Subcutaneous abdominal adipose tissue (tissue), 5 donors: ENCODE measurements around the gene MCF2L2.

Experiments
- H3K27ac ChIP-seq: one replicate; pipeline ENCODE4 v1.7.0; 2013; ENCODE audit warnings: low read depth, mild to moderate bottlenecking, inconsistent platforms, low read length, moderate library complexity
- H3K27me3 ChIP-seq, 5 donors: one replicate each; pipeline ENCODE4 v1.7.0; 2013; ENCODE audit warnings: low read length in 5 of 5, inconsistent platforms in 1 of 5; ENCODE audit not compliant: control insufficient read depth in 5 of 5, insufficient read depth in 4 of 5
- H3K36me3 ChIP-seq, 5 donors: one replicate each; pipeline ENCODE4 v1.7.0; 2013; ENCODE audit warnings: low read length in 5 of 5; ENCODE audit not compliant: control insufficient read depth in 5 of 5, insufficient read depth in 5 of 5
- H3K4me1 ChIP-seq, 5 donors: one replicate each; pipeline ENCODE4 v1.7.0; 2013; ENCODE audit warnings: low read length in 5 of 5, mild to moderate bottlenecking in 3 of 5, moderate library complexity in 1 of 5; ENCODE audit not compliant: control insufficient read depth in 5 of 5, insufficient read depth in 5 of 5
- H3K4me3 ChIP-seq, 5 donors: one replicate each; pipeline ENCODE4 v1.7.0; 2013; ENCODE audit warnings: low read length in 5 of 5, low read depth in 1 of 5
- H3K9ac ChIP-seq, 5 donors: one replicate each; pipeline ENCODE4 v1.7.0; 2013; ENCODE audit warnings: low read length in 5 of 5, mild to moderate bottlenecking in 4 of 5, moderate library complexity in 3 of 5
- H3K9me3 ChIP-seq, 5 donors: one replicate each; pipeline ENCODE4 v1.7.0; 2013; ENCODE audit warnings: low read length in 5 of 5; ENCODE audit not compliant: control insufficient read depth in 5 of 5
- donor health status: healthy.
- donor health status: healthy.
- donor health status: healthy.
- donor health status: healthy.
- donor health status: healthy.

Gene MCF2L2

DNA sequence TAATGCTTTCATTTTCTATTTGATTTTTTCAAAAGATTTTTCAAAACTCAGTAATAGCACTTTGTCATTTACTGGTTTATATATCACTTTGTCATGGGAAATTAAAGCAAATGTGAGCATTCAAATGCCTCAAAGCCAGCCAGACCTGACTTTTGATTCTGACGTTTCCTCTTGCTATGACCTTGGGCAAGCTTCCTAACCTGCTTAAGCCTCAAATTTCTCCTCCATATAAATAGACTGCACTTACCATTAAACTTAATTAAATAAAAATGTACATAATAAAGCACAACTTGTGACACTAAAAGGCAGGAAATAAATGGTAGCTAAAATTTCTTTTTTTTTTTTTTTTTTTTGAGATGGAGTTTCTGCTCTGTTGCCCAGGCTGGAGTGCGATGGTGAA is 19.2 kb downstream of the MCF2L2 start:
- Histone ChIP-seq H3K4me3 (no peak overlapping the region), H3K9me3 (no peaks in the 10 kb centered on the region), H3K27me3 (no peaks in the 10 kb centered on the region), H3K36me3 (no peaks in the 10 kb centered on the region), H3K9ac (no peak overlapping the region), H3K27ac (no peak overlapping the region), H3K4me1 (no peaks in the 10 kb centered on the region)

DNA sequence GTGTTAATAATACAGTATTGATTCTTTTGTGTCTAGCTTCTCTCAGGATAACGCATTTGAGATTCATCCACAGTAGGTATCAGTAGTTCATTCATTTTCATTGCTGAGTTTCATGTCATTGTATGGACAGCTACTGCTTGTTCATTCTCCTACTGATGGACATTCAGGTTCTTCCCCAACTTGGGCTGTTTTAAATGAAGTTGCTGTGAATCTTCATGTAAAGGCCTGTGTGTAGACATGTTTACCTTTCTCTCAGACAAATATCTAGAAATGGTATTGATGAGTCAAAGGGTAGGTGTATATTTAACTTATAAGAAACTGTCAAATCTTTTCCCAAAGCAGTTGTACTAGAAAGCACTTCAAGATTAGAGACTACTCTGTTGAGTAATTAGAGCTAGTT is 26.7 kb downstream of the MCF2L2 start:
- no peaks in the 10 kb centered on the region for H3K9me3 ChIP-seq
- no peaks in the 10 kb centered on the region for H3K27me3 ChIP-seq
- H3K9ac ChIP-seq = no peak overlapping the region
- H3K36me3 ChIP-seq = no peaks in the 10 kb centered on the region
- no peak overlapping the region for H3K27ac ChIP-seq
- no peak overlapping the region for H3K4me3 ChIP-seq
- no peaks in the 10 kb centered on the region for H3K4me1 ChIP-seq

DNA sequence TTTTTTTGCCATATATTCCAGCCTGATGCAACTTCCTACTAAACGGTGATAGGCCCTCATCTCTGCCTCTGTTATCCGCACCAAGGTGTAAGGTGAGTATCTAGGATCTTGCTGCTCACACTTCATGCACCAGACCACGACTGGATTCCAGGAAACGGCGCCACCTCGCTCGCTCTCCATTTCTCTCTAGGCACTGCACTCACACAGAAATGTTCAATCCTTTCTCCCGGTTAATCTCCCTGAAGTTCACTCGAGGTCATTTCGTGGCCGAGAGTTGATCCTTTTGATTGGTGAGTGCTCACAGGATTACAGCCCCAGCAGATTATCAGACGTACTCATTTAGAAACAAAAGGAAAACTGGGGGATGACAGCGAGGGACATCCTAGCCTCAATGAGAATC is 28.1 kb downstream of the MCF2L2 start:
- no peak overlapping the region for H3K27ac ChIP-seq
- no peaks in the 10 kb centered on the region for H3K9me3 ChIP-seq
- no peak overlapping the region for H3K4me3 ChIP-seq
- no peak overlapping the region for H3K9ac ChIP-seq
- H3K27me3 ChIP-seq = no peaks in the 10 kb centered on the region
- H3K36me3 ChIP-seq = no peaks in the 10 kb centered on the region
- no peaks in the 10 kb centered on the region for H3K4me1 ChIP-seq

DNA sequence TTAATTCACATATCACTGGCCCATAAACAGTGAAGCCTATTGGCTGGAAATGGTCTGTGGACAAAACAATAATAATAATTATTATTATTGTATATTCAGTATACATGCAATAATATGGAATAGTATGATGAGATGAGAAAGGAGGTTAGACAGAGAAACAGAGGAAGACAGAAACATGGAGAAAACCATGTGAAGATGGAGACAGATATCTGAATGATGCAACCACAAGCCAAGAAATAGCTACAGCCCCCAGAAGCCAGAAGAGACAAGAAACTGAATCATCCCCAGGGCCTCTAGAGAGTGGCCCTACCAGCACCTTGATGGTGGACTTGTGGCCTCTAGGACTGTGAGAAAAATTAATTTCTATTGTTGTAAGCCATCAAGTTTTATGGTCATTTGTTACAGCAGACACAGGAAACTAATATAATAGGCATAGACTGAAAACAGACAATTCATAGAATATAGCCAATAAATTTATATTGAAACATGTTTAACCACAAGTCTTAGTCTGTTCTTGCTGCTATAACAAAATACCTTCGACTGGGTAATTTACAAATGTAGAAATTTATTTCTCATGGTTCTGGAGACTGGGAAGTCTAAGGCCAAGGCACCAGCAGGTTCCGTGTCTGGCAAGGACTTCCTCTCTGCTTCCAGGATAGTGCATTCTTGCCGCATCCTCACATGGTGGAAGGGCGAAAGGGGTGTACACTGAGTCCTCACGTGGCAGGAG is 31.6 kb downstream of the MCF2L2 start:
- Histone ChIP-seq H3K27ac (no peak overlapping the region), H3K4me1 (peaks cover 0 to 25% (median 9%) of the 10 kb centered on the region in 5 donors), H3K36me3 (no peaks in the 10 kb centered on the region), H3K27me3 (peaks cover 0 to 3% (median 0%) of the 10 kb centered on the region in 5 donors), H3K4me3 (no peak overlapping the region), H3K9ac (no peak overlapping the region), H3K9me3 (no peaks in the 10 kb centered on the region)

DNA sequence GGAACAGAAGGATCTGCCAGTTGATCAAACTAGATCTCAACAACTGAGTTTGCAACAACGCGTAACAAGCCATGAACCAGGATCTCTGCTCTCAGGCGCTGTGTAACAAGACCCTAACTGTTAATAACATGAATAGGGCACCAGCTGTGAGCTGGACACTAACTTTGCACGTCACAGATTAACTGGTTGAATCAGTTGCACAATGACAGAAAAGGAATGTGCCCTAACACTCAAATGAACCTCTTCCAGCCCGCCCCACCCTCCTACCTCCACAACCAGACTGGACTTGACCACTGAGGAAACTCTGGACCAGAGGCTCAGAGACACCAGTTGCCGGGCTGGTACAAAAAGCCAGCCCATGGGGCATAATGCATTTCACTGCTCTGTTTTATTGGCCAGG is 34.3 kb downstream of the MCF2L2 start:
- H3K27me3 ChIP-seq = peaks cover 0 to 3% (median 0%) of the 10 kb centered on the region in 5 donors
- no peaks in the 10 kb centered on the region for H3K36me3 ChIP-seq
- H3K4me3 ChIP-seq = no peak overlapping the region
- H3K27ac ChIP-seq = no peak overlapping the region
- no peak overlapping the region for H3K9ac ChIP-seq
- peaks cover 0 to 27% (median 9%) of the 10 kb centered on the region in 5 donors for H3K4me1 ChIP-seq
- no peaks in the 10 kb centered on the region for H3K9me3 ChIP-seq

DNA sequence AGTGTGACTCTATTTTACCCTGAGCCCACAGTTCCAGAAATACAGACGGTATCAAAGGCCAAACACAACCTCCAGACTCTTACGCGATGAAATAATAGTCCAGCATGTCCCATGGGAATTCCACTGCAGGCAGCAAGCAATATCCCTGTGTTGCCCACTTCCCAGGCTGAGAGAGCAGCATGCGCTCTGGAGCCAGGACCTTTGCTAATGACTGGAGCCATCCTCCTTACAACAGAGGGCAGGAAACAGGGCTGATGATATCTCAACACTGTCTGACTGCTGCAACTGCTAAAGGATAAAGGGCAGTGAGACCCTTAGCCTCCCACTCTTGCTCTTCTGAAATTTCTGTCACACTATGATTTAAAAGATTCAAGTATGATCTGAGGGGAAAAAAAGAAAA is 34.8 kb downstream of the MCF2L2 start:
- Histone ChIP-seq H3K4me3 (no peak overlapping the region), H3K27me3 (peaks cover 0 to 3% (median 0%) of the 10 kb centered on the region in 5 donors), H3K9ac (no peak overlapping the region), H3K36me3 (no peaks in the 10 kb centered on the region), H3K4me1 (peaks cover 0 to 27% (median 9%) of the 10 kb centered on the region in 5 donors), H3K27ac (no peak overlapping the region), H3K9me3 (no peaks in the 10 kb centered on the region)

DNA sequence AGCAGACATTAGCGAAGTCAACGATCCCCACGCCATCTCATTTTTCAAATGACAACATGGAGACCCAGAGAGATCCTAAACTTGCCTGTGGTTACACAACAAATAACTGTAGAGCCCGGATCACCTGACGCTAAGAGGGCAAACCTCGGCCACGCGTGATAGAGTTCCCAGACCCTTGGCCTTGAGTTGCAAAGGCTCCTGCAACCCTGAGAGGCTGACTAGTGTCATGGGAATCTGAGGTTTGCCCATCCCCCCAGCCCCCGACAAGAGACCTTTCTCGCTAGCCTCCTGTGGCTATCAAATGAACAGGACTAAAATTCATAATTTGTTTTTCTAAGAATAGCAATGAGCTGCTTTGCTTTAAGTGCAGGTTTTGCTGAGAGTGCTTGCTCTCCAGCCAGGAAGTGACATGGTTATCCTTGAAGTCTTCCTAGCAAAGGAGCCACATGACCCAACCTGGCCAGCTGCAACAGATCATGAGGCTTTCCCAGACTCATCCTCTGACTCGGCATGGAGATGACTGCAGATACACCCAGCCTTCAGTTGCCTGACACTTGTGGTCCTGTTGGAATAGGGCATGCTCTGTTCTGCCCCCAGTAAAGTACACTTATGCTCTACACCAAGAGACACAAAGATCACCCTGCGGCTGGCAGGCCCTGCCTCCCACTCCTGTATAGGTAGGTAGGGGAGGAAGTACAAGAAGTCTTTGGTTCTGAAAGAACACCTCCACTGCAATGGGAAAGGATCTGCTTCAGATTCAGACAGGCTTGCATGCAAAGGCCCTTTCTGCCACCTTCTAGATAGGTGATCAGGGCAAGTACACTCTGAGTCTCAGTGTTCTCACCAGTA is 36.0 kb downstream of the MCF2L2 start:
- H3K36me3 ChIP-seq = no peaks in the 10 kb centered on the region
- no peak overlapping the region for H3K4me3 ChIP-seq
- H3K9me3 ChIP-seq = no peaks in the 10 kb centered on the region
- peaks cover 0 to 3% (median 0%) of the 10 kb centered on the region in 5 donors for H3K27me3 ChIP-seq
- no peak overlapping the region for H3K27ac ChIP-seq
- H3K4me1 ChIP-seq = peaks cover 0 to 27% (median 9%) of the 10 kb centered on the region in 5 donors
- H3K9ac ChIP-seq = no peak overlapping the region

DNA sequence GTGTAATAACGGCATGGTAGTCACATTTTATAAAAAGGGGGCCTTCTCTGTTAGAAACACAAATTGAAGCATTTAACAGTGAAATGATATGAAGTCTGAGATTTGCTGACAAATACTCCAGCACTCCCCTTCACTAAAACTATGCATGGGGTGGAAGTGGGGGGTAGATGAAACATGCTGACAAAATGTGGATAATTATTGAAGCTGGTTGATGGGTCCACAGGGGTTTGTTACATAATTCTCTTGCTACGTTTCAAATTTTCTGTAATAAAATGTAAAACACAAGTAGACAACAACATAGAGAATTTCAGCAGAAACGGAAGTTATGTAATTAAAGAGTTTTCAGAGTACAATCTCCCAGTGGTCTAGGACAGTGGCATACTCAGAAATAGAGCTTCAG is 37.0 kb downstream of the MCF2L2 start:
- H3K4me1 ChIP-seq = peaks cover 0 to 27% (median 9%) of the 10 kb centered on the region in 5 donors
- H3K9me3 ChIP-seq = no peaks in the 10 kb centered on the region
- H3K4me3 ChIP-seq = no peak overlapping the region
- no peak overlapping the region for H3K9ac ChIP-seq
- H3K36me3 ChIP-seq = no peaks in the 10 kb centered on the region
- peaks cover 0 to 3% (median 0%) of the 10 kb centered on the region in 5 donors for H3K27me3 ChIP-seq
- no peak overlapping the region for H3K27ac ChIP-seq

DNA sequence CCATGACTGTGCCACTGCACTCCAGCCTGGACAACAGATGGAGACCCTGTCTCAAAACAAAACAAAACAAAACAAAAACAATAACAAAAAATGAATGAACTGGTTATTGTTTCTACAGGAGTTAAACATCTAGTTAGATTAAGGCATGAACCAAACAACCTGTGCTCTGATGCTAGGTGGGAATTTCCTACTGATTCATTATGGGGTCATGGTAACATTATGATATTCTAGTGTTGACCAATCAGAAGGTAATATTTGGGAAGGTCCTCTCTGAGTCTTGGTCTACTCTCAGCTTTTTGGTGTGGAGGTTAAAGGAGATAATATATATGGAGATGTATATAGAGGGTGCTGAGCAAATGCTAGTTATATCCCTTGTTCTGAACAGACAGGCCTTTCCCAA is 37.6 kb downstream of the MCF2L2 start:
- no peak overlapping the region for H3K27ac ChIP-seq

DNA sequence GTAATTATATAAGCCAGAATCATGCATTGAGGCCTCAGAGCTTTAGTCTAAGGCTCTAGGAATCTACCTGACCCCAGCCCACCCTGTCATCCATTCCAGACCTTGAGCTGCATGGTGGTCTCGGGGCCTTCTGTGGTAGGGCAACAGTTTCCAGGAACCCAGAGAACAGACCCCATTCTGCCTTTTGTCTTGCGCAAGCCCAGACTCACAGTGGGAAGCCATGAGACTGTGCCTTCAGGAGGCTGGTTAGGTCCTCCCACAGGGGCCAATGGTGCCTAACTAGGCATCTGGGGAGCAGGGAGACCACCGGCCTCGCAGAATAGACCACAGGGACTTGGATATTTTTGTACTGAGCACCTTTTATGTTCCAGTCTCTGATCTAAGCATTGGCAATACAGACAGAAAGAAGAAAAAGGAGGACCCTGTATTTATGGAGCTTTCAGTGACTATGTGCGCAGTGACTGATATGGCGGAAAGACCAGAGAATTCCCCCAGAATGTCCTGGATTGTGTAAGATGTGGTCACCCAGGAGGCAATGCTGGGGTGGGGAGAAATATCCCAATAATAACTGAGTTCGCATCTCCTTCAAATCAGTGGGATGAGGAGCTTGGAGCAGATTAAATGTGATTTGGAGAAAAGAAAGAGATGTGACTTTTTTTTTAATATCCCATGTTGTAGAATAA is 40.1 kb downstream of the MCF2L2 start:
- Histone ChIP-seq H3K9me3 (no peaks in the 10 kb centered on the region), H3K27ac (no peak overlapping the region), H3K4me3 (no peak overlapping the region), H3K36me3 (no peaks in the 10 kb centered on the region), H3K4me1 (peaks cover 0 to 23% (median 5%) of the 10 kb centered on the region in 5 donors), H3K27me3 (no peaks in the 10 kb centered on the region), H3K9ac (no peak overlapping the region)

More for the DNA sequence above, 37.6 kb downstream of the MCF2L2 start:
- H3K27me3 ChIP-seq = peaks cover 0 to 3% (median 0%) of the 10 kb centered on the region in 5 donors
- peaks cover 0 to 27% (median 9%) of the 10 kb centered on the region in 5 donors for H3K4me1 ChIP-seq
- no peaks in the 10 kb centered on the region for H3K36me3 ChIP-seq
- H3K9me3 ChIP-seq = no peaks in the 10 kb centered on the region
- no peak overlapping the region for H3K9ac ChIP-seq
- H3K4me3 ChIP-seq = no peak overlapping the region
